GM23248 (cell line): Measurements from ENCODE around the gene DIPK1B. TPM values are rescaled to one million over a fixed set of nuclear protein-coding genes. Genes with fewer than 3 reads are reported as not detected.

Experiments
- DNase-seq: peaks from one replicate; pipeline ENCODE4 v3.0.0-alpha.2; 2015
- H2AFZ ChIP-seq: fragments of 200-600 bp; sonication (generic); 2 replicates; pipeline ENCODE4 v1.6.1; 2016; ENCODE audit warnings: antibody characterized with exemption
- H3F3A ChIP-seq: fragments of 200-600 bp; sonication (generic); 2 replicates; pipeline ENCODE4 v1.6.1; 2016; ENCODE audit warnings: mild to moderate bottlenecking, antibody characterized with exemption, mixed run types; ENCODE audit not compliant: insufficient read depth
- H3K27ac ChIP-seq: fragments of 200-600 bp; sonication (generic); 2 replicates; pipeline ENCODE4 v1.5.1; 2016; ENCODE audit warnings: mild to moderate bottlenecking
- H3K27me3 ChIP-seq: fragments of 200-600 bp; sonication (generic); replicated peaks from 2 replicates; pipeline ENCODE4 v1.6.1; 2016; ENCODE audit warnings: mild to moderate bottlenecking; ENCODE audit not compliant: insufficient read depth
- H3K36me3 ChIP-seq: fragments of 200-600 bp; sonication (generic); 2 replicates; pipeline ENCODE4 v1.6.1; 2016; ENCODE audit warnings: low read depth, mild to moderate bottlenecking
- H3K4me1 ChIP-seq: fragments of 200-600 bp; sonication (generic); 2 replicates; pipeline ENCODE4 v1.6.1; 2016; ENCODE audit warnings: mild to moderate bottlenecking; ENCODE audit not compliant: insufficient read depth
- H3K4me2 ChIP-seq: fragments of 200-600 bp; sonication (generic); one replicate; pipeline ENCODE4 v1.6.1; 2016; ENCODE audit warnings: mild to moderate bottlenecking; ENCODE audit not compliant: unreplicated experiment
- H3K4me3 ChIP-seq: fragments of 200-600 bp; sonication (generic); 2 replicates; pipeline ENCODE4 v1.5.1; 2016; ENCODE audit warnings: mild to moderate bottlenecking
- H3K79me2 ChIP-seq: fragments of 200-600 bp; sonication (generic); 2 replicates; pipeline ENCODE4 v1.6.1; 2016; ENCODE audit warnings: mild to moderate bottlenecking; ENCODE audit not compliant: insufficient read depth
- H3K9ac ChIP-seq: fragments of 200-600 bp; sonication (generic); 2 replicates; pipeline ENCODE4 v1.6.1; 2016; ENCODE audit warnings: mild to moderate bottlenecking
- H3K9me2 ChIP-seq: fragments of 200-600 bp; sonication (generic); 2 replicates; pipeline ENCODE4 v1.6.1; 2016; ENCODE audit warnings: mixed run types, mild to moderate bottlenecking, moderate library complexity; ENCODE audit not compliant: insufficient read depth
- H3K9me3 ChIP-seq: fragments of 200-600 bp; sonication (generic); one replicate; pipeline ENCODE4 v1.6.1; 2017; ENCODE audit warnings: low read depth
- H4K20me1 ChIP-seq: fragments of 200-600 bp; sonication (generic); 2 replicates; pipeline ENCODE4 v1.6.0; 2016; ENCODE audit not compliant: insufficient read depth
- EZH2 ChIP-seq: fragments of 200-600 bp; sonication (generic); IDR thresholded peaks from 2 replicates; pipeline ENCODE4 v1.6.1; 2018; ENCODE audit warnings: antibody characterized with exemption, mild to moderate bottlenecking; ENCODE audit not compliant: insufficient read depth, poor library complexity, severe bottlenecking
- EZH2phosphoT487 ChIP-seq: fragments of 200-600 bp; sonication (generic); IDR thresholded peaks from 2 replicates; pipeline ENCODE4 v1.6.1; 2018; ENCODE audit warnings: antibody characterized with exemption, moderate library complexity, mild to moderate bottlenecking, low read depth; ENCODE audit not compliant: insufficient read depth
- WGBS, 2 experiments: methylation state at CpG; one replicate each; pipeline ENCODE4 v1.1.6; 2015 to 2017; ENCODE audit warnings: low lambda C conversion rate in 2 of 2, low coverage in 1 of 2; ENCODE audit errors: missing lambda C conversion rate in 2 of 2; 5-methylcytosine and 5-hydroxymethylcytosine counted together
- in situ Hi-C: fragments of 300-500 bp; cut with MboI; formaldehyde crosslinking; loops from 2 replicates; pipeline ENCODE4 v1.15.0; 2020
- polyA plus RNA-seq: library from polyadenylated mRNA; unstranded; fragments of >200 nt; fragmentation: Nextera tagmentation; extraction: Ambion mirVana; gene quantifications from 2 replicates; pipeline ENCODE4 v1.2.1, GENCODE V29; 2016
- total RNA-seq: library from RNA; depleted of rRNA; stranded (reverse); fragments of >200 nt; shearing (Covaris generic); gene quantifications from 2 replicates; pipeline ENCODE4 v1.2.3, GENCODE V29; 2014

DIPK1B gene
- total and polyA plus RNA-seq, 2 experiments from 2014 or later: not detected

DNA sequence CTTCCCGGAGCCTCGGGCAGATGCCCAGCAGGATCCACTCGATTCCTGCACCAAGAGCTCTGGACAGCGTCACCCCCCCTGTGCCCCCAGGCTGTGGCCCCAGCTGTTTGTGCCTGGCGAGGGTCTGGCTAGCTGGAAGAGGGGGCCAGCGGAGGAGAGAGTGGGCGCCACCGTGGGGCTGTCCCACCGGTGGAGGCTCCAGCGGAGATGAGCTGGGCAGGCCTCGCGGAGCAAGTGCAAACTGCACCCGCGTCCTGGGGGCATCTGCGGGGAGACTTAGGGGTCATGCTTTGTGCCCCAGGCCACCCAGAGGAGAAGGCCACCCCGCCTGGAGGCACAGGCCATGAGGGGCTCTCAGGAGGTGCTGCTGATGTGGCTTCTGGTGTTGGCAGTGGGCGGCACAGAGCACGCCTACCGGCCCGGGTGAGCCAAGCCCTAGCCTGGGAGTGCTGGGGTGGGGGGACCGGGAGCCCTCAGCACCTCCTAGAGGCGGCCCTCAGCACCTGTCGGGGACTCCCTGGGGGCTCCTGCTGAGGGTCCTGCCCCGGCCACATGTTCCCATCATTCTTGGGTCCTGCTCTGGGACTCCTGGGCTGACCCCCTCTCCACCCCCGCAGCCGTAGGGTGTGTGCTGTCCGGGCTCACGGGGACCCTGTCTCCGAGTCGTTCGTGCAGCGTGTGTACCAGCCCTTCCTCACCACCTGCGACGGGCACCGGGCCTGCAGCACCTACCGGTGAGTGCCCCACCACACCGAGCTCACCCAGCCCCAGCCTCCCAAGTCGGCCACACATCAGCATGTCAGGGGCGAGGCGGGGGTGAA, 44.2 kb upstream of the DIPK1B start:
- Histone ChIP-seq H4K20me1 (no peaks in the 10 kb centered on the region), H3K4me1 (no peaks in the 10 kb centered on the region), H3K9me2 (no peaks in the 10 kb centered on the region), H3K27ac (no peak overlapping the region), H3K9me3 (no peaks in the 10 kb centered on the region), H3K9ac (no peak overlapping the region), H3K4me2 (no peak overlapping the region), H3K27me3 (no peaks in the 10 kb centered on the region), H2AFZ (no peak overlapping the region), H3K79me2 (no peaks in the 10 kb centered on the region), H3K36me3 (no peaks in the 10 kb centered on the region), H3F3A (no peaks in the 10 kb centered on the region), H3K4me3 (no peak overlapping the region)
- 69 to 77% methylated on average over 35 to 38 of the region's 40 CpGs for WGBS, 2 experiments
- no peak for DNase-seq
- in situ Hi-C loops: no loop called here
- TF ChIP-seq EZH2phosphoT487: no peak
- no peak for TF ChIP-seq EZH2

DNA sequence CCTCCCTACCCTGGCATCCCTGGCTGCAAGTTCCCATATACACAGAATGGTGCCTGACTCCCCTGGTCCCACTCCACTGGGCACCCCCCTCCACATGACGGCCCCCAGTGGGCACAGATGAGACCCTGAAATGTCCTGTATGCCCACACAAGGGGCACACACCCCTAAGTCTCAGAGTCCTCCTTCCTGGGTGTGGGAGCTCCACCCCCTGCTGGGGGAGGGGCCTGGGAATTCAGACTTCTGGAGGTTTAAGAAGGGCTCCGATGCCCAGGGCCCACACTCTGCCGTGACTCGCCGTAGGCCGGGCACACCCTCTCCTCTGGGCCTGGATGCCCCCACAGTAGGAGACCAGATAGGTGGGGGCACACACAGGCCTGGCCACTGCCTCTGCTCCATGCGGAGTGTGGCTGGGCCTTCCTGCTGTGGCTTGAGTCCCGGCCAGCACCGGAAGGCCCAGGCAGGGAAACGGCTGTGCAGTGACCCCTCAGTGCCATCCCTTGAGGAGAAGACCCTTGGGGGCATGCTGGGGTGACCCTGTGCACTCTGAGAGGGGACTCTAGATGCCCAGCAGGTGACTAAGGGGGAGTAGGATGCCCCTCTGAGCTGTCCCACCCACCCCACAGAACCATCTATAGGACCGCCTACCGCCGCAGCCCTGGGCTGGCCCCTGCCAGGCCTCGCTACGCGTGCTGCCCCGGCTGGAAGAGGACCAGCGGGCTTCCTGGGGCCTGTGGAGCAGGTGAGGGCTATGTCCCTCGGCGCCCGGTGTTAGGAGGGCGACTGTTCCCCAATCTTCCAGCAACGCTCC, 43.2 kb upstream of the DIPK1B start:
- H3K9ac ChIP-seq: no peak overlapping the region
- in situ Hi-C loops: no loop called here
- no peaks in the 10 kb centered on the region for H3K36me3 ChIP-seq
- no peaks in the 10 kb centered on the region for H3K9me3 ChIP-seq
- no peaks in the 10 kb centered on the region for H3K4me1 ChIP-seq
- H3K79me2 ChIP-seq: no peaks in the 10 kb centered on the region
- H3F3A ChIP-seq: no peaks in the 10 kb centered on the region
- no peak overlapping the region for H3K27ac ChIP-seq
- no peak overlapping the region for H3K4me2 ChIP-seq
- TF ChIP-seq EZH2: no peak
- TF ChIP-seq EZH2phosphoT487: no peak
- no peaks in the 10 kb centered on the region for H3K9me2 ChIP-seq
- no peak for DNase-seq
- H2AFZ ChIP-seq: no peak overlapping the region
- WGBS, 2 experiments: 62 to 69% methylated on average over 23 of the region's 23 CpGs
- H4K20me1 ChIP-seq: no peaks in the 10 kb centered on the region
- no peaks in the 10 kb centered on the region for H3K27me3 ChIP-seq
- no peak overlapping the region for H3K4me3 ChIP-seq

DNA sequence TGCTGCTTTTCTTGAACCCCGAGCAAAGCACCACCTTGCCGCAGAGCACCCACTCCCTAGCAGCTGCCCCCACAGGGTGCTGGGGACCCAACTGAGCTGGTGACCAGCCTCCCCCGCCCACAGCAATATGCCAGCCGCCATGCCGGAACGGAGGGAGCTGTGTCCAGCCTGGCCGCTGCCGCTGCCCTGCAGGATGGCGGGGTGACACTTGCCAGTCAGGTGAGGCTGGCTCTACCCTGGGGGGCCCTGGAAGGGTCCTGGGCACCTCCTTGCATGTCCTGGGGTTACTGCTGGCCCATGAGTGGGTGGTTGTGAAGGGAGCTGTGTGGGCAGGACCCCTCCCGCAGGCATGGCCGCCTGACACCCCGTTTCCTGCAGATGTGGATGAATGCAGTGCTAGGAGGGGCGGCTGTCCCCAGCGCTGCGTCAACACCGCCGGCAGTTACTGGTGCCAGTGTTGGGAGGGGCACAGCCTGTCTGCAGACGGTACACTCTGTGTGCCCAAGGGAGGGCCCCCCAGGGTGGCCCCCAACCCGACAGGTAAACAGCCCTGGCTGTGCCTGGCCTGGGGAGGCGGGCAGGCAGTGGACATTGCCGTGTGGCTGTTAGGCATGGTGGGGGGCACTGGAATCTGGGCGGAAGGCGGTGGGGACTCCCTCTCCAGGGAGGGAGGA, 42.4 kb upstream of the DIPK1B start:
- WGBS, 2 experiments: 38 to 43% methylated on average over 21 to 23 of the region's 23 CpGs
- no peak overlapping the region for H3K4me3 ChIP-seq
- in situ Hi-C loops: no loop called here
- no peak overlapping the region for H3K27ac ChIP-seq
- H3K4me2 ChIP-seq: no peak overlapping the region
- no peak for TF ChIP-seq EZH2phosphoT487
- no peak for TF ChIP-seq EZH2
- no peaks in the 10 kb centered on the region for H3F3A ChIP-seq
- DNase-seq: no peak
- no peak overlapping the region for H3K9ac ChIP-seq
- no peaks in the 10 kb centered on the region for H3K9me3 ChIP-seq
- no peak overlapping the region for H2AFZ ChIP-seq
- H3K9me2 ChIP-seq: no peaks in the 10 kb centered on the region
- H3K27me3 ChIP-seq: no peaks in the 10 kb centered on the region
- no peaks in the 10 kb centered on the region for H3K79me2 ChIP-seq
- no peaks in the 10 kb centered on the region for H3K4me1 ChIP-seq
- H4K20me1 ChIP-seq: no peaks in the 10 kb centered on the region
- H3K36me3 ChIP-seq: no peaks in the 10 kb centered on the region

DNA sequence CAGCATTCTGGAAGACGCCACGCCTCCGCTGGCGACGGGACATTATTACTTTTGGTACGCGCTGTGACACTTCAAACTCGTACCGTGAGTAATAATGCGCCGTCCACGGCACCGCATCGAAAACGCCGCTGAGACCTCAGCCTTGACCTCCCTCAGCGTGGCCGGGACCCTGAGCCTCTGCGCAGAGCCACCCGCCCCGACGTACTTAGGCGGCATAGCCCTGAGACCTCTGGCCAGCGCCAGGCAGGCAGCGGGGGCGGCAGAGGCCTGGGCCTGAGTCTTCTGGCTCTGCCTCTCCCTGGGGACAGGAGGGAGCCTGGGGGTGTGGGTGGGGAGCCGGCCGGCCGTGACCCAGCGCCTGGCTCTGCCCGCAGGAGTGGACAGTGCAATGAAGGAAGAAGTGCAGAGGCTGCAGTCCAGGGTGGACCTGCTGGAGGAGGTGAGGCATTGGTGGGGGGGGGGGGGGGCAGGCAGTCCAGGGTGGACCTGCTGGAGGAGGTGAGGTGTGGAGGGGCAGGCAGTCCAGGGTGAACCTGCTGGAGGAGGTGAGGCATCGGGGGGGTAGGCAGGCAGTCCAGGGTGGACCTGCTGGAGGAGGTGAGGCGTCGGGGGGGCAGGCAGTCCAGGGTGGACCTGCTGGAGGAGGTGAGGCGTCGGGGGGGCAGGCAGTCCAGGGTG, 41.7 kb upstream of the DIPK1B start:
- 46 to 54% methylated on average over 26 to 36 of the region's 36 CpGs for WGBS, 2 experiments
- Histone ChIP-seq H3K4me3 (no peak overlapping the region), H3K9me2 (no peaks in the 10 kb centered on the region), H3K27ac (no peak overlapping the region), H3K36me3 (no peaks in the 10 kb centered on the region), H3K27me3 (no peaks in the 10 kb centered on the region), H4K20me1 (no peaks in the 10 kb centered on the region), H3K4me2 (no peak overlapping the region), H3K4me1 (no peaks in the 10 kb centered on the region), H2AFZ (no peak overlapping the region), H3K79me2 (no peaks in the 10 kb centered on the region), H3F3A (no peaks in the 10 kb centered on the region), H3K9ac (no peak overlapping the region), H3K9me3 (no peaks in the 10 kb centered on the region)
- DNase-seq: peak; percentile 39
- in situ Hi-C loops: no loop called here
- TF ChIP-seq EZH2phosphoT487 (no peak), EZH2 (no peak)
